OCI-LY7 (cell line): ENCODE measurements around the gene GRN. TPM values are rescaled to one million over a fixed set of nuclear protein-coding genes. Genes with fewer than 3 reads are reported as not detected.

Experiments used
- BruUV-seq: library from RNA; stranded (reverse); fragments of 400-500 nt; replicated peaks from 2 replicates; lab custom pipeline; 2021; lab: Mats Ljungman, UMichigan
- CTCF ChIA-PET: fragments of 300-600 bp; sonication (Branson Sonifier 250); formaldehyde crosslinking; loops from one replicate; lab custom pipeline; 2022; ENCODE audit warnings: antibody characterized with exemption; ENCODE audit not compliant: unreplicated experiment; lab: Charles Lee
- POLR2A ChIA-PET: fragments of 300-600 bp; sonication (Branson Sonifier 250); formaldehyde crosslinking; loops from one replicate; lab custom pipeline; 2022; ENCODE audit warnings: antibody characterized with exemption; lab: Charles Lee
- DNase-seq: peaks from one replicate; pipeline ENCODE4 v3.0.0-alpha.2; 2015; ENCODE audit warnings: low spot score
- H2AFZ ChIP-seq: fragments of 200-600 bp; sonication (generic), shearing (Covaris generic); 2 replicates; pipeline ENCODE4 v1.6.1; 2014; ENCODE audit warnings: mild to moderate bottlenecking, antibody characterized with exemption, low read length, moderate library complexity
- H3K27ac ChIP-seq: fragments of 200-600 bp; sonication (generic); 2 replicates; pipeline ENCODE4 v1.5.1; 2014; ENCODE audit warnings: mixed run types, low read depth, mild to moderate bottlenecking, moderate library complexity, low read length, inconsistent platforms; ENCODE audit not compliant: poor library complexity, severe bottlenecking
- H3K36me3 ChIP-seq: fragments of 200-600 bp; sonication (generic); 2 replicates; pipeline ENCODE4 v1.6.1; 2014; ENCODE audit warnings: mild to moderate bottlenecking, antibody characterized with exemption, low read length, moderate library complexity, mixed read lengths; ENCODE audit not compliant: insufficient read depth
- H3K4me1 ChIP-seq: fragments of 200-600 bp; sonication (generic); 2 replicates; pipeline ENCODE4 v1.5.1; 2014; ENCODE audit warnings: mild to moderate bottlenecking, low read length; ENCODE audit not compliant: insufficient read depth, poor library complexity, severe bottlenecking
- H3K4me2 ChIP-seq: fragments of 200-600 bp; sonication (generic); 2 replicates; pipeline ENCODE4 v1.6.1; 2014; ENCODE audit warnings: mild to moderate bottlenecking, low read length
- H3K4me3 ChIP-seq: fragments of 200-600 bp; sonication (generic); 2 replicates; pipeline ENCODE4 v1.5.1; 2014; ENCODE audit warnings: mild to moderate bottlenecking, low read depth, low read length; ENCODE audit not compliant: poor library complexity, severe bottlenecking
- H3K79me2 ChIP-seq: fragments of 200-600 bp; sonication (generic); 2 replicates; pipeline ENCODE4 v1.6.1; 2016; ENCODE audit warnings: low read depth, mild to moderate bottlenecking, low read length, moderate library complexity, mixed read lengths; ENCODE audit not compliant: insufficient read depth
- H3K9me2 ChIP-seq: fragments of 200-600 bp; sonication (generic); 2 replicates; pipeline ENCODE4 v1.6.1; 2016; ENCODE audit warnings: mild to moderate bottlenecking, low read length, mixed read lengths; ENCODE audit not compliant: insufficient read depth
- H3K9me3 ChIP-seq: fragments of 200-600 bp; sonication (generic); 2 replicates; pipeline ENCODE4 v1.6.1; 2014; ENCODE audit warnings: mild to moderate bottlenecking, mixed run types, low read length, mixed read lengths
- H4K20me1 ChIP-seq: fragments of 200-600 bp; sonication (generic); 2 replicates; pipeline ENCODE4 v1.6.1; 2014; ENCODE audit warnings: mild to moderate bottlenecking, antibody characterized with exemption, low read length, moderate library complexity, mixed read lengths; ENCODE audit not compliant: insufficient read depth
- EZH2phosphoT487 ChIP-seq: fragments of 200-600 bp; sonication (generic); IDR thresholded peaks from 2 replicates; pipeline ENCODE4 v1.6.1; 2018; ENCODE audit warnings: low read depth, borderline replicate concordance, mild to moderate bottlenecking, mixed run types, antibody characterized with exemption, low read length, moderate library complexity, mixed read lengths
- intact Hi-C: fragments of 100-400 bp; cut with micrococcal nuclease; formaldehyde crosslinking; loops from one replicate; pipeline ENCODE4 v1.10.0; 2022; ENCODE audit not compliant: unreplicated experiment
- total RNA-seq, 2 experiments: library from RNA; depleted of rRNA in 1 of 2; stranded (reverse); fragments of >200 nt in 1 of 2; shearing (Covaris generic) in 1 of 2; gene quantifications; 2 replicates each; pipeline ENCODE4 v1.2.3, GENCODE V29; 2014 to 2022
- TF ChIP-seq, protein P1 (sequence below): fragments of 200-600 bp; sonication (generic); conservative IDR thresholded peaks from 2 replicates; pipeline ENCODE4 v1.5.1; 2014; ENCODE audit warnings: mild to moderate bottlenecking, antibody characterized with exemption, low read length, moderate library complexity, mixed read lengths

GRN gene
- total RNA-seq, 2 experiments from 2014 or later: 203 to 247 TPM

DNA sequence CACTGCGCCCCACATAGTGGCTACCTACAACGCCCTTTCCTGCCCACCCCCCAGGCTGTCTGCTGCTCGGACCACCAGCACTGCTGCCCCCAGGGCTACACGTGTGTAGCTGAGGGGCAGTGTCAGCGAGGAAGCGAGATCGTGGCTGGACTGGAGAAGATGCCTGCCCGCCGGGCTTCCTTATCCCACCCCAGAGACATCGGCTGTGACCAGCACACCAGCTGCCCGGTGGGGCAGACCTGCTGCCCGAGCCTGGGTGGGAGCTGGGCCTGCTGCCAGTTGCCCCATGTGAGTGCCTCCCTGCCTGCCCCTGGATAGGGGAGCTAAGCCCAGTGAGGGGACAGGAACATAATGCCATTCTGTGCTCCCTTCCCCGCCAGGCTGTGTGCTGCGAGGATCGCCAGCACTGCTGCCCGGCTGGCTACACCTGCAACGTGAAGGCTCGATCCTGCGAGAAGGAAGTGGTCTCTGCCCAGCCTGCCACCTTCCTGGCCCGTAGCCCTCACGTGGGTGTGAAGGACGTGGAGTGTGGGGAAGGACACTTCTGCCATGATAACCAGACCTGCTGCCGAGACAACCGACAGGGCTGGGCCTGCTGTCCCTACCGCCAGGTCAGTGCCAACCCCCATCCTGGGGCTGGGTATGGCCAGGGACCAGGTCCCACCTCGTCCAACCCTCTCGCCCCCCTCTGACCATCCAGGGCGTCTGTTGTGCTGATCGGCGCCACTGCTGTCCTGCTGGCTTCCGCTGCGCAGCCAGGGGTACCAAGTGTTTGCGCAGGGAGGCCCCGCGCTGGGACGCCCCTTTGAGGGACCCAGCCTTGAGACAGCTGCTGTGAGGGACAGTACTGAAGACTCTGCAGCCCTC, 7.1 kb downstream of the GRN start:
- TSS peak; percentile 89 for BruUV-seq
- CTCF ChIA-PET: no interaction called here
- Histone ChIP-seq H3K9me2 (no peaks in the 10 kb centered on the region), H3K4me1 (peaks cover 55% of the 10 kb centered on the region), H3K79me2 (0 out of 2 replicates have a peak, but pooled peaks cover 6% of the 10 kb centered on the region), H3K9me3 (no peaks in the 10 kb centered on the region), H3K4me2 (no peak overlapping the region), H2AFZ (no peak overlapping the region), H3K36me3 (peaks cover 46% of the 10 kb centered on the region), H4K20me1 (no peaks in the 10 kb centered on the region), H3K27ac (no peak overlapping the region), H3K4me3 (no peak overlapping the region)
- intact Hi-C loops: loop anchor here (2.0 kb wide), 1 partner anchor 141 kb away; no protein-coding TSS in a partner anchor
- DNase-seq: no peak
- POLR2A ChIA-PET: no interaction called here
- TF ChIP-seq, protein P1, sequence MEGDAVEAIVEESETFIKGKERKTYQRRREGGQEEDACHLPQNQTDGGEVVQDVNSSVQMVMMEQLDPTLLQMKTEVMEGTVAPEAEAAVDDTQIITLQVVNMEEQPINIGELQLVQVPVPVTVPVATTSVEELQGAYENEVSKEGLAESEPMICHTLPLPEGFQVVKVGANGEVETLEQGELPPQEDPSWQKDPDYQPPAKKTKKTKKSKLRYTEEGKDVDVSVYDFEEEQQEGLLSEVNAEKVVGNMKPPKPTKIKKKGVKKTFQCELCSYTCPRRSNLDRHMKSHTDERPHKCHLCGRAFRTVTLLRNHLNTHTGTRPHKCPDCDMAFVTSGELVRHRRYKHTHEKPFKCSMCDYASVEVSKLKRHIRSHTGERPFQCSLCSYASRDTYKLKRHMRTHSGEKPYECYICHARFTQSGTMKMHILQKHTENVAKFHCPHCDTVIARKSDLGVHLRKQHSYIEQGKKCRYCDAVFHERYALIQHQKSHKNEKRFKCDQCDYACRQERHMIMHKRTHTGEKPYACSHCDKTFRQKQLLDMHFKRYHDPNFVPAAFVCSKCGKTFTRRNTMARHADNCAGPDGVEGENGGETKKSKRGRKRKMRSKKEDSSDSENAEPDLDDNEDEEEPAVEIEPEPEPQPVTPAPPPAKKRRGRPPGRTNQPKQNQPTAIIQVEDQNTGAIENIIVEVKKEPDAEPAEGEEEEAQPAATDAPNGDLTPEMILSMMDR: no peak
- no peak for TF ChIP-seq EZH2phosphoT487

- CTCF ChIA-PET: no interaction called here
- POLR2A ChIA-PET: no interaction called here
- DNase-seq: no peak
Observed at GRCh38 chr17:44352828-44353671, 7.9 kb downstream of the GRN start.

More at GRCh38 chr17:44352828-44353671, 7.9 kb downstream of the GRN start:
- TF ChIP-seq, protein P1: no peak
- TF ChIP-seq EZH2phosphoT487: no peak
- Histone ChIP-seq H3K4me2 (no peak overlapping the region), H3K4me3 (no peak overlapping the region), H3K9me3 (no peaks in the 10 kb centered on the region), H3K9me2 (no peaks in the 10 kb centered on the region), H4K20me1 (no peaks in the 10 kb centered on the region), H3K36me3 (peaks cover 46% of the 10 kb centered on the region), H3K79me2 (0 out of 2 replicates have a peak, but pooled peaks cover 6% of the 10 kb centered on the region), H3K4me1 (peaks cover 49% of the 10 kb centered on the region), H2AFZ (no peak overlapping the region), H3K27ac (no peak overlapping the region)
- no TSS peak for BruUV-seq
- intact Hi-C loops: no loop called here
